Neutrophil (primary cell): ENCODE data around the gene CCDC85A.

Source experiments
- H3K27ac ChIP-seq: fragments of 200-600 bp; sonication (generic); 2 replicates; pipeline ENCODE4 v1.5.1; 2016; ENCODE audit warnings: mild to moderate bottlenecking, moderate library complexity
- H3K27me3 ChIP-seq: fragments of 200-600 bp; sonication (generic); 2 replicates; pipeline ENCODE4 v1.6.0; 2016; ENCODE audit warnings: mild to moderate bottlenecking
- H3K36me3 ChIP-seq: fragments of 200-600 bp; sonication (generic); 2 replicates; pipeline ENCODE4 v1.5.1; 2017
- H3K4me1 ChIP-seq, 2 experiments: fragments of 200-600 bp in 1 of 2; sonication (generic) in 1 of 2; 1 replicate in 1 of 2; 2 replicates in 1 of 2; pipeline versions ENCODE4 v1.5.1 to v1.6.1; 2013 to 2016; ENCODE audit warnings: low read depth in 1 of 2, low read length in 1 of 2, mild to moderate bottlenecking in 1 of 2, moderate library complexity in 1 of 2; ENCODE audit not compliant: control insufficient read depth in 1 of 2, insufficient read depth in 1 of 2
- H3K4me3 ChIP-seq, 2 experiments: fragments of 200-600 bp in 1 of 2; sonication (generic) in 1 of 2; 1 replicate in 1 of 2; 2 replicates in 1 of 2; pipeline ENCODE4 v1.5.1; 2013 to 2016; ENCODE audit warnings: low read depth in 1 of 2, low read length in 1 of 2, mild to moderate bottlenecking in 1 of 2, moderate library complexity in 1 of 2
- H3K9me3 ChIP-seq: fragments of 200-600 bp; sonication (generic); 2 replicates; pipeline ENCODE4 v1.5.1; 2016
- TF ChIP-seq, protein P1 (sequence below): fragments of 200-600 bp; sonication (generic); IDR thresholded peaks from 2 replicates; pipeline ENCODE4 v1.5.1; 2016; ENCODE audit warnings: antibody characterized with exemption

The CCDC85A gene

DNA sequence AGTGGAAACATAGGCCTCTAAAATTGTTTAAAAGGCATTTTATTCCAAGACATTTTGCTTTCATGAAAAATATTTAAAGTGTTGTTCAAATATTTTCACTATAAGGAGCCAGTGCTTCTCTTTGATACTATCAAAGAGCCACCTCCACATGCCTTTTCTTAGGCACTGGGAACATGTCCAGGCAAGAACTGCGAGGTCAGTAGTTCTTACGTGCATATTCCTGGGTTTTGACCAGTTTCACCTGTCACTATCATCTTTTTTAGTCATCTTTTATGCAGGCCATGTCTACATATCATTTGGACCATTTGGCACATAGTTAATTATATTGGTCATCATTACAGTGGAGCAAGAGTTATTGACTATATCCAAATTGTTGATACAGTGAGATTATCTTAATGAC lies 195.3 kb downstream of the CCDC85A start:
- no peak overlapping the region for H3K27ac ChIP-seq

DNA sequence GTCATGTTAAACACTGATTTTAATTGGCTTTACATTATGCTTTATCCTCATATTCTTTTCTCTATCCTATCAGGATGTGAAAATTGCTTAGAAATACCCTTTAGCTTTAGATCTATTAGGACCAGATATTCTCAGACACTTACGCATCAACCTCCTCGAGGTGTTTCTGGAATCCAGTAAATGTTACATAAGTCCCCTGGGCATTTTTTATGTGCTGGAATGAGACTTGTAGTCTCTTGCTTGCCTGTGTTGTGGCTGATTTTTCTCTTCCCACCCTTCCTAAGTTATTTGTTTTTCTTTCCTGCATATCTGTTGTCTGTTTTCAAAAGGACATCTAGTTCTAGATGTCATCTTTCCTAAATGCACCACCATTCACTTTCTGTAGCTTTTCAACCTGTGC lies 197.1 kb downstream of the CCDC85A start:
- Histone ChIP-seq H3K27me3 (no peaks in the 10 kb centered on the region), H3K4me3 (no peak overlapping the region), H3K36me3 (no peaks in the 10 kb centered on the region), H3K27ac (no peak overlapping the region), H3K9me3 (no peaks in the 10 kb centered on the region), H3K4me1 (no peaks in the 10 kb centered on the region)
- TF ChIP-seq, protein P1, sequence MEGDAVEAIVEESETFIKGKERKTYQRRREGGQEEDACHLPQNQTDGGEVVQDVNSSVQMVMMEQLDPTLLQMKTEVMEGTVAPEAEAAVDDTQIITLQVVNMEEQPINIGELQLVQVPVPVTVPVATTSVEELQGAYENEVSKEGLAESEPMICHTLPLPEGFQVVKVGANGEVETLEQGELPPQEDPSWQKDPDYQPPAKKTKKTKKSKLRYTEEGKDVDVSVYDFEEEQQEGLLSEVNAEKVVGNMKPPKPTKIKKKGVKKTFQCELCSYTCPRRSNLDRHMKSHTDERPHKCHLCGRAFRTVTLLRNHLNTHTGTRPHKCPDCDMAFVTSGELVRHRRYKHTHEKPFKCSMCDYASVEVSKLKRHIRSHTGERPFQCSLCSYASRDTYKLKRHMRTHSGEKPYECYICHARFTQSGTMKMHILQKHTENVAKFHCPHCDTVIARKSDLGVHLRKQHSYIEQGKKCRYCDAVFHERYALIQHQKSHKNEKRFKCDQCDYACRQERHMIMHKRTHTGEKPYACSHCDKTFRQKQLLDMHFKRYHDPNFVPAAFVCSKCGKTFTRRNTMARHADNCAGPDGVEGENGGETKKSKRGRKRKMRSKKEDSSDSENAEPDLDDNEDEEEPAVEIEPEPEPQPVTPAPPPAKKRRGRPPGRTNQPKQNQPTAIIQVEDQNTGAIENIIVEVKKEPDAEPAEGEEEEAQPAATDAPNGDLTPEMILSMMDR: no peak

More for the DNA sequence above, 195.3 kb downstream of the CCDC85A start:
- no peaks in the 10 kb centered on the region for H3K36me3 ChIP-seq
- no peak overlapping the region for H3K4me3 ChIP-seq
- no peaks in the 10 kb centered on the region for H3K9me3 ChIP-seq
- no peaks in the 10 kb centered on the region for H3K4me1 ChIP-seq
- H3K27me3 ChIP-seq: no peaks in the 10 kb centered on the region
- TF ChIP-seq, protein P1: no peak

GRCh38 chr2:56382466-56382865 lies 198.7 kb downstream of the CCDC85A start:
- TF ChIP-seq, protein P1: no peak
- no peak overlapping the region for H3K27ac ChIP-seq

DNA sequence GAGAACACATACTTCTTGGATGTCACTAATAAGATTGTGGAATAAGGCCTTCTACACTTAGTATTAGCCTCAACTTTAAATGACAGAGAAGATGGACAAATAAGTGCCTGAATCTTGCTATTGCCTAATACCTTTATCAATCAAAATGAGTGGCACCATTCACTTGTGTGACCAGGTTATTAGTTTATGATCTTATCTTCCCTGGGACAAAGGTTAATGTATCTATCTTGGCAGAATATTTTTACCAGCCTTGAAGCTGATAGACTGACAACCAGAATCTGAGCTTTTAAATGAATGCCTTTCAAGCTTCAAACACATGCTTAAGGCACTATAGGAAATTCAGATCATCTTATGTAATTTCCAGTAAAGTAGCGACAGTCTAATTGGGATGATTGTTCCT lies 202.9 kb downstream of the CCDC85A start:
- H3K27me3 ChIP-seq: no peaks in the 10 kb centered on the region
- no peaks in the 10 kb centered on the region for H3K36me3 ChIP-seq
- H3K27ac ChIP-seq: no peak overlapping the region
- TF ChIP-seq, protein P1: no peak
- no peak overlapping the region for H3K4me3 ChIP-seq
- no peaks in the 10 kb centered on the region for H3K4me1 ChIP-seq
- H3K9me3 ChIP-seq: no peaks in the 10 kb centered on the region

More at GRCh38 chr2:56382466-56382865, 198.7 kb downstream of the CCDC85A start:
- H3K4me1 ChIP-seq: no peaks in the 10 kb centered on the region
- no peaks in the 10 kb centered on the region for H3K36me3 ChIP-seq
- no peak overlapping the region for H3K4me3 ChIP-seq
- no peaks in the 10 kb centered on the region for H3K27me3 ChIP-seq
- no peaks in the 10 kb centered on the region for H3K9me3 ChIP-seq

DNA sequence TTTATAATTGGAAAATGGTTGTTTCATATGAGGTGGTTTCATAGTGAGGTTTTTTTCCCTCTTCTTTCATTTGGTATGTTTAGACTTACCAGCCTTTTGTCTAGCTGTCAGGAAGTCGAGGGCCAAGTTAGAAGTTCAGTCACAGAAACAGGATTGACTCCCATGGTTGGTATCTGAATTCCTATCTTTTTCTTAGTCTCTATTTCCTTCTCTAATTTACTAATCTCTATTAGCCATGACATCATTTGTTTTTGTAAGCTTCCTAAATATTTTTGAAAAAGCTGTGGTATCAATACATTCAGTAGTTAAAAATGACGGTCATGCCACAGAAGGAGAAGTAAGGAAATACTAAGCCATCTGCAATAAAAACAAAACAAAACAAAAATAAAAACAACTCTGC lies 206.9 kb downstream of the CCDC85A start:
- Histone ChIP-seq H3K27me3 (no peaks in the 10 kb centered on the region), H3K4me3 (no peak overlapping the region), H3K36me3 (no peaks in the 10 kb centered on the region), H3K9me3 (no peaks in the 10 kb centered on the region), H3K27ac (no peak overlapping the region), H3K4me1 (no peaks in the 10 kb centered on the region)
- TF ChIP-seq, protein P1: no peak

DNA sequence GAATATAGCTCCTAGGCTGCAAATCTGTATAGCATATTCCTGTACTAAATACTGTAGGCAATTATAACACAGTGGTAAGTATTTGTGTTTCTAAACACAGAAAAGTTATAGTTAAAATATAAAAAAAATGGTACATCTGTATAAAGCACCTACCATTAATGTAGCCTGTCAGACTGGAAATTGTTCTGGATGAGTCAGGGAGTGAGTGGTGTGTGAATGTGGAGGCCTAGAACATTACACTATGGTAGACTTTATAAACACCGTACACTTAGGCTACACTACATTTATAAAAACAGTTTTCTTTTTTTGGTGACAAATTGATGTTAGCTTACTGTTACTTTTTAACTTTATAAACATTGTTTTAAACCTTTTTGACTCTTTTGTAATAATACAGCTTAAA lies 226.3 kb downstream of the CCDC85A start:
- H3K9me3 ChIP-seq: no peaks in the 10 kb centered on the region
- no peak overlapping the region for H3K27ac ChIP-seq
- TF ChIP-seq, protein P1: no peak
- no peak overlapping the region for H3K4me3 ChIP-seq
- no peaks in the 10 kb centered on the region for H3K4me1 ChIP-seq
- no peaks in the 10 kb centered on the region for H3K36me3 ChIP-seq
- no peaks in the 10 kb centered on the region for H3K27me3 ChIP-seq
